HepG2 (cell line): ENCODE measurements around the gene RNF125. TPM values are rescaled to one million over a fixed set of nuclear protein-coding genes. Genes with fewer than 3 reads are reported as not detected.

Experiments
- FOXK2 ChIP-seq: fragments of 450-650 bp; IDR thresholded peaks from 2 replicates; pipeline ENCODE4 v1.6.1; 2016
- KLF16 ChIP-seq, 2 experiments: sonication (generic) in 1 of 2; formaldehyde crosslinking in 1 of 2; IDR thresholded peaks; 2 replicates each; pipeline versions ENCODE4 v1.6.1 to v1.8.0; 2016 to 2023; ENCODE audit warnings: missing genetic modification reagents in 2 of 2, missing compliant biosample characterization in 1 of 2
- NCOR1 ChIP-seq: fragments of 200-600 bp; sonication (generic); IDR thresholded peaks from 2 replicates; pipeline ENCODE4 v1.7.0; 2017; ENCODE audit warnings: antibody characterized with exemption, low read length, borderline replicate concordance
- TAF1 ChIP-seq: sonication (generic); formaldehyde crosslinking; IDR thresholded peaks from 2 replicates; pipeline ENCODE4 v1.4.0; 2020; ENCODE audit warnings: missing genetic modification reagents
- TGIF2 ChIP-seq: IDR thresholded peaks from 2 replicates; pipeline ENCODE4 v1.6.1; 2016; ENCODE audit warnings: control low read depth, missing compliant biosample characterization
- ZNF124 ChIP-seq: sonication (generic); formaldehyde crosslinking; IDR thresholded peaks from 2 replicates; pipeline ENCODE4 v1.4.0; 2020; ENCODE audit warnings: missing genetic modification reagents
- ZNF160 ChIP-seq: sonication (generic); formaldehyde crosslinking; IDR thresholded peaks from 2 replicates; pipeline ENCODE4 v1.8.0; 2022; ENCODE audit warnings: mild to moderate bottlenecking, inconsistent platforms, missing genetic modification reagents
- ZNF20 ChIP-seq: sonication (generic); formaldehyde crosslinking; IDR thresholded peaks from 2 replicates; pipeline ENCODE4 v1.4.0; 2020; ENCODE audit warnings: mild to moderate bottlenecking, moderate library complexity, missing genetic modification reagents
- ZNF329 ChIP-seq: sonication (generic); formaldehyde crosslinking; IDR thresholded peaks from 2 replicates; pipeline ENCODE4 v1.9.0; 2021; ENCODE audit warnings: low read depth, mild to moderate bottlenecking, missing genetic modification reagents
- ZNF343 ChIP-seq: sonication (generic); formaldehyde crosslinking; IDR thresholded peaks from 2 replicates; pipeline ENCODE4 v1.4.0; 2020; ENCODE audit warnings: mild to moderate bottlenecking, missing genetic modification reagents
- ZNF546 ChIP-seq: sonication (generic); formaldehyde crosslinking; conservative IDR thresholded peaks from 2 replicates; pipeline ENCODE4 v1.8.1; 2023; ENCODE audit warnings: mild to moderate bottlenecking, missing genetic modification reagents
- ZNF709 ChIP-seq: sonication (generic); formaldehyde crosslinking; IDR thresholded peaks from 2 replicates; pipeline ENCODE4 v1.5.0; 2020; ENCODE audit warnings: mild to moderate bottlenecking, missing genetic modification reagents
- polyA plus RNA-seq, 8 experiments: library from polyadenylated mRNA; depleted of rRNA in 3 of 8; stranded (reverse) in 7 of 8; unstranded in 1 of 8; fragments of >200 nt; fragmentation: Illumina TruSeq in 4 of 8; extraction: Trizol in 4 of 8; gene quantifications; 2 replicates each; pipeline versions ENCODE4 v1.2.1 to v1.2.3, GENCODE V29; 2011 to 2016; ENCODE audit warnings: low read depth in 4 of 8, missing spikeins in 1 of 8, mixed read lengths in 1 of 8; ENCODE audit not compliant: insufficient read depth in 1 of 8
- total RNA-seq, 5 experiments: library from RNA; depleted of rRNA; stranded (reverse); fragments of >200 nt; fragmentation: Illumina TruSeq; extraction: Trizol; gene quantifications; 2 replicates each; pipeline ENCODE4 v1.2.3, GENCODE V29; 2016; ENCODE audit warnings: low read depth in 1 of 5
- TF ChIP-seq, protein P1 (sequence below): IDR thresholded peaks from 2 replicates; pipeline ENCODE4 v1.6.1; 2012; ENCODE audit warnings: inconsistent platforms
- TF ChIP-seq, protein P2 (sequence below): sonication (generic); formaldehyde crosslinking; IDR thresholded peaks from 2 replicates; pipeline ENCODE4 v1.5.0; 2020; ENCODE audit warnings: mild to moderate bottlenecking, missing genetic modification reagents
- TF ChIP-seq, protein P3 (sequence below): sonication (generic); formaldehyde crosslinking; IDR thresholded peaks from 2 replicates; pipeline ENCODE4 v1.5.0; 2020; ENCODE audit warnings: missing genetic modification reagents, mild to moderate bottlenecking, borderline replicate concordance
- TF ChIP-seq, protein P4 (sequence below): sonication (generic); formaldehyde crosslinking; IDR thresholded peaks from 2 replicates; pipeline ENCODE4 v1.5.0; 2020; ENCODE audit warnings: missing genetic modification reagents
- TF ChIP-seq, protein P5 (sequence below): sonication (generic); formaldehyde crosslinking; IDR thresholded peaks from 2 replicates; pipeline ENCODE4 v1.5.0; 2020; ENCODE audit warnings: missing genetic modification reagents
- TF ChIP-seq, protein P6 (sequence below): sonication (generic); IDR thresholded peaks from 2 replicates; pipeline ENCODE4 v1.6.1; 2016; ENCODE audit warnings: low read depth, borderline replicate concordance
- TF ChIP-seq, protein P7 (sequence below): sonication (generic); formaldehyde crosslinking; IDR thresholded peaks from 2 replicates; pipeline ENCODE4 v1.9.0; 2021; ENCODE audit warnings: missing genetic modification reagents, borderline replicate concordance

Gene RNF125
- total and polyA plus RNA-seq, 2 of the 13 experiments (the other 11 are each of a cell fraction or from before 2014, with no cell fraction given) = 0.58 to 1.8 TPM

DNA sequence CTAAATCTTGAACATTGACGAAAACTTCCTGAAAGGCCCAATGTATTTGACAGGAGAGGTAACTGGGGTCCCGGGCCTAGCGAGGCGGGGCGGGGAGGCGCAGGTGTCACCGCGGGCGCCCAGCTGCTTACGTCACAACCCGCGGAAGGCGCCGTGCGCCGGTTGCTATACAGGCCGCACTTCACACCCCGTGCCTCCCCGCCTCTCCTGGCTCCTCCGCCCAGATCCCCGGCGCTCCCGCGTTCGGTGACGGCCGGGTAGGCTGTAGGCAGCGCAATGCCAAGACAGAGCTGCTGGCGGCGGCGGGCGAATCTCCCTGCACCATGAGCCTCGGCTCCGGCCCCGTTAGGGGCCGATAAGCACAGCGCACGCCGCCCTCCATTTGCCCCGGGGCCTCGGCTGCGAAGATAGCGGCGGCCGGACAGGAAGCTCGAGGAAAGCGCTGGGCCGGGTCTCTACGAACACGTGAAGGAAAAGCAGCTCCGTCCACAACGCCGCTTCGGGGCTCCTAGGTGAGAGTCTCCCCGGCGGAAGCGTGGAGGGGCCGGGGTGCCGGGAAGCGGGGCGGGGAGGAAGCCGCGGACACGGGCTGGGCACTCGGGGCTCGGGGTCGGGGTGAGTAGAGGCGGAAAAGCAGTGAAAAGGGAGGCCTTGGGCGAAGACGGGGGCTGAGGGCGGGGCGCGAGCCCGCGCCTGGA is 73.2 kb downstream of the RNF125 start, which contains the start of gene RNF138 (continued):
- TF ChIP-seq, protein P1, sequence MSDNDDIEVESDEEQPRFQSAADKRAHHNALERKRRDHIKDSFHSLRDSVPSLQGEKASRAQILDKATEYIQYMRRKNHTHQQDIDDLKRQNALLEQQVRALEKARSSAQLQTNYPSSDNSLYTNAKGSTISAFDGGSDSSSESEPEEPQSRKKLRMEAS = peak; percentile 94
- TF ChIP-seq TAF1 (peak; percentile 51; the same call in 1 of the 2 replicates), ZNF160 (peak; percentile 72; the same call in 1 of the 2 replicates), TGIF2 (CRISPR knock-in tag) (0 out of 2 replicates have a peak, but pooled peaks have one; percentile 22), ZNF329 (no peak), ZNF709 (peak; percentile 98), NCOR1 (no peak), ZNF20 (CRISPR knock-in tag) (no peak), ZNF124 (no peak), ZNF546 (CRISPR knock-in tag) (no peak; the same call in 1 of the 2 replicates), KLF16 (CRISPR knock-in tag; IDR thresholded peaks at IDR 0.05) (peak in 1 of 2 experiments; percentile 86; a peak in 1 of 4 replicates), ZNF343 (CRISPR knock-in tag) (no peak; the same call in 1 of the 2 replicates), FOXK2 (no peak)
- TF ChIP-seq, protein P2, sequence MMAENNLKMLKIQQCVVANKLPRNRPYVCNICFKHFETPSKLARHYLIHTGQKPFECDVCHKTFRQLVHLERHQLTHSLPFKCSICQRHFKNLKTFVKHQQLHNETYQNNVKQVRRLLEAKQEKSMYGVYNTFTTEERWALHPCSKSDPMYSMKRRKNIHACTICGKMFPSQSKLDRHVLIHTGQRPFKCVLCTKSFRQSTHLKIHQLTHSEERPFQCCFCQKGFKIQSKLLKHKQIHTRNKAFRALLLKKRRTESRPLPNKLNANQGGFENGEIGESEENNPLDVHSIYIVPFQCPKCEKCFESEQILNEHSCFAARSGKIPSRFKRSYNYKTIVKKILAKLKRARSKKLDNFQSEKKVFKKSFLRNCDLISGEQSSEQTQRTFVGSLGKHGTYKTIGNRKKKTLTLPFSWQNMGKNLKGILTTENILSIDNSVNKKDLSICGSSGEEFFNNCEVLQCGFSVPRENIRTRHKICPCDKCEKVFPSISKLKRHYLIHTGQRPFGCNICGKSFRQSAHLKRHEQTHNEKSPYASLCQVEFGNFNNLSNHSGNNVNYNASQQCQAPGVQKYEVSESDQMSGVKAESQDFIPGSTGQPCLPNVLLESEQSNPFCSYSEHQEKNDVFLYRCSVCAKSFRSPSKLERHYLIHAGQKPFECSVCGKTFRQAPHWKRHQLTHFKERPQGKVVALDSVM (CRISPR knock-in tag) = peak; percentile 75
- TF ChIP-seq, protein P3, sequence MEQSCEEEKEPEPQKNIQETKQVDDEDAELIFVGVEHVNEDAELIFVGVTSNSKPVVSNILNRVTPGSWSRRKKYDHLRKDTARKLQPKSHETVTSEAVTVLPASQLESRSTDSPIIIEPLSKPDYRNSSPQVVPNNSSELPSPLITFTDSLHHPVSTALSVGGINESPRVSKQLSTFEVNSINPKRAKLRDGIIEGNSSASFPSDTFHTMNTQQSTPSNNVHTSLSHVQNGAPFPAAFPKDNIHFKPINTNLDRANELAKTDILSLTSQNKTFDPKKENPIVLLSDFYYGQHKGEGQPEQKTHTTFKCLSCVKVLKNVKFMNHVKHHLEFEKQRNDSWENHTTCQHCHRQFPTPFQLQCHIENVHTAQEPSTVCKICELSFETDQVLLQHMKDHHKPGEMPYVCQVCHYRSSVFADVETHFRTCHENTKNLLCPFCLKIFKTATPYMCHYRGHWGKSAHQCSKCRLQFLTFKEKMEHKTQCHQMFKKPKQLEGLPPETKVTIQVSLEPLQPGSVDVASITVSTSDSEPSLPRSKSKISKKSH (CRISPR knock-in tag) = peak; percentile 45; the same call in 1 of the 2 replicates
- TF ChIP-seq, protein P4, sequence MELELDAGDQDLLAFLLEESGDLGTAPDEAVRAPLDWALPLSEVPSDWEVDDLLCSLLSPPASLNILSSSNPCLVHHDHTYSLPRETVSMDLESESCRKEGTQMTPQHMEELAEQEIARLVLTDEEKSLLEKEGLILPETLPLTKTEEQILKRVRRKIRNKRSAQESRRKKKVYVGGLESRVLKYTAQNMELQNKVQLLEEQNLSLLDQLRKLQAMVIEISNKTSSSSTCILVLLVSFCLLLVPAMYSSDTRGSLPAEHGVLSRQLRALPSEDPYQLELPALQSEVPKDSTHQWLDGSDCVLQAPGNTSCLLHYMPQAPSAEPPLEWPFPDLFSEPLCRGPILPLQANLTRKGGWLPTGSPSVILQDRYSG (CRISPR knock-in tag) = no peak; the same call in 1 of the 2 replicates
- TF ChIP-seq, protein P5, sequence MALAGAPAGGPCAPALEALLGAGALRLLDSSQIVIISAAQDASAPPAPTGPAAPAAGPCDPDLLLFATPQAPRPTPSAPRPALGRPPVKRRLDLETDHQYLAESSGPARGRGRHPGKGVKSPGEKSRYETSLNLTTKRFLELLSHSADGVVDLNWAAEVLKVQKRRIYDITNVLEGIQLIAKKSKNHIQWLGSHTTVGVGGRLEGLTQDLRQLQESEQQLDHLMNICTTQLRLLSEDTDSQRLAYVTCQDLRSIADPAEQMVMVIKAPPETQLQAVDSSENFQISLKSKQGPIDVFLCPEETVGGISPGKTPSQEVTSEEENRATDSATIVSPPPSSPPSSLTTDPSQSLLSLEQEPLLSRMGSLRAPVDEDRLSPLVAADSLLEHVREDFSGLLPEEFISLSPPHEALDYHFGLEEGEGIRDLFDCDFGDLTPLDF (CRISPR knock-in tag) = no peak
- TF ChIP-seq, protein P6, sequence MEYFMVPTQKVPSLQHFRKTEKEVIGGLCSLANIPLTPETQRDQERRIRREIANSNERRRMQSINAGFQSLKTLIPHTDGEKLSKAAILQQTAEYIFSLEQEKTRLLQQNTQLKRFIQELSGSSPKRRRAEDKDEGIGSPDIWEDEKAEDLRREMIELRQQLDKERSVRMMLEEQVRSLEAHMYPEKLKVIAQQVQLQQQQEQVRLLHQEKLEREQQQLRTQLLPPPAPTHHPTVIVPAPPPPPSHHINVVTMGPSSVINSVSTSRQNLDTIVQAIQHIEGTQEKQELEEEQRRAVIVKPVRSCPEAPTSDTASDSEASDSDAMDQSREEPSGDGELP = no peak; the same call in 1 of the 2 replicates
- TF ChIP-seq, protein P7, sequence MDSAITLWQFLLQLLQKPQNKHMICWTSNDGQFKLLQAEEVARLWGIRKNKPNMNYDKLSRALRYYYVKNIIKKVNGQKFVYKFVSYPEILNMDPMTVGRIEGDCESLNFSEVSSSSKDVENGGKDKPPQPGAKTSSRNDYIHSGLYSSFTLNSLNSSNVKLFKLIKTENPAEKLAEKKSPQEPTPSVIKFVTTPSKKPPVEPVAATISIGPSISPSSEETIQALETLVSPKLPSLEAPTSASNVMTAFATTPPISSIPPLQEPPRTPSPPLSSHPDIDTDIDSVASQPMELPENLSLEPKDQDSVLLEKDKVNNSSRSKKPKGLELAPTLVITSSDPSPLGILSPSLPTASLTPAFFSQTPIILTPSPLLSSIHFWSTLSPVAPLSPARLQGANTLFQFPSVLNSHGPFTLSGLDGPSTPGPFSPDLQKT (CRISPR knock-in tag) = no peak
